Neural progenitor cell (in vitro differentiated cells): Measurements from ENCODE around the gene MTF2.

Source experiments
- EZH2 ChIP-seq: fragments of 200-600 bp; sonication (generic); IDR thresholded peaks from 2 replicates; pipeline ENCODE4 v1.6.1; 2017; ENCODE audit warnings: antibody characterized with exemption, mild to moderate bottlenecking, moderate library complexity
- EZH2phosphoT487 ChIP-seq: fragments of 200-600 bp; sonication (generic); IDR thresholded peaks from 2 replicates; pipeline ENCODE4 v1.6.1; 2017; ENCODE audit warnings: antibody characterized with exemption
- TF ChIP-seq, protein P1 (sequence below): fragments of 200-600 bp; sonication (generic); IDR thresholded peaks from 2 replicates; pipeline ENCODE4 v1.5.1; 2017; ENCODE audit warnings: antibody characterized with exemption, mild to moderate bottlenecking

DNA sequence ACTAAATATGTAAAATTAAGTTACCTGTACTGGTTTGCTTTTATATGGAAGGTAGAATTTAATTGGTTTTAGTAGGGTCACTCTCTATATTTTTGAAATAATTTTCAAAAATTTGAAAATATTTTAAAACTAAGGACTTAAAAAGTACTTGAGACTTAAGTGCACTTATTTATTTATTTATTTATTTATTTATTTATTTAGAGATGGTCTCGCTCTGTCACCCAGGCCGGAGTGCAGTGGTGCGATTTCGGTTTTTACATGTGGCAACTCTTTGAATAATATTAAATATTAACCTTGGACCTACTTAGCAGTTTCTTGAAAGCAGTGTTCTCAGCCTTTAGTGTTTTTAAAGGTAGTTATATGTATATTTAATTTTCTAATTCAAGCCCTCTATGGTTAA lies 64.7 kb downstream of the MTF2 start:
- TF ChIP-seq, protein P1, sequence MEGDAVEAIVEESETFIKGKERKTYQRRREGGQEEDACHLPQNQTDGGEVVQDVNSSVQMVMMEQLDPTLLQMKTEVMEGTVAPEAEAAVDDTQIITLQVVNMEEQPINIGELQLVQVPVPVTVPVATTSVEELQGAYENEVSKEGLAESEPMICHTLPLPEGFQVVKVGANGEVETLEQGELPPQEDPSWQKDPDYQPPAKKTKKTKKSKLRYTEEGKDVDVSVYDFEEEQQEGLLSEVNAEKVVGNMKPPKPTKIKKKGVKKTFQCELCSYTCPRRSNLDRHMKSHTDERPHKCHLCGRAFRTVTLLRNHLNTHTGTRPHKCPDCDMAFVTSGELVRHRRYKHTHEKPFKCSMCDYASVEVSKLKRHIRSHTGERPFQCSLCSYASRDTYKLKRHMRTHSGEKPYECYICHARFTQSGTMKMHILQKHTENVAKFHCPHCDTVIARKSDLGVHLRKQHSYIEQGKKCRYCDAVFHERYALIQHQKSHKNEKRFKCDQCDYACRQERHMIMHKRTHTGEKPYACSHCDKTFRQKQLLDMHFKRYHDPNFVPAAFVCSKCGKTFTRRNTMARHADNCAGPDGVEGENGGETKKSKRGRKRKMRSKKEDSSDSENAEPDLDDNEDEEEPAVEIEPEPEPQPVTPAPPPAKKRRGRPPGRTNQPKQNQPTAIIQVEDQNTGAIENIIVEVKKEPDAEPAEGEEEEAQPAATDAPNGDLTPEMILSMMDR = no peak
- TF ChIP-seq EZH2 (no peak), EZH2phosphoT487 (no peak)
